Neural progenitor cell (in vitro differentiated cells): ENCODE data around the gene MELTF.

ENCODE experiments used
- CTCF ChIP-seq: fragments of 200-600 bp; sonication (generic); IDR thresholded peaks from 2 replicates; pipeline ENCODE4 v1.5.1; 2017; ENCODE audit warnings: antibody characterized with exemption, mild to moderate bottlenecking
- EZH2 ChIP-seq: fragments of 200-600 bp; sonication (generic); IDR thresholded peaks from 2 replicates; pipeline ENCODE4 v1.6.1; 2017; ENCODE audit warnings: antibody characterized with exemption, mild to moderate bottlenecking, moderate library complexity
- EZH2phosphoT487 ChIP-seq: fragments of 200-600 bp; sonication (generic); IDR thresholded peaks from 2 replicates; pipeline ENCODE4 v1.6.1; 2017; ENCODE audit warnings: antibody characterized with exemption

GRCh38 chr3:197027151-197027895 is 2.3 kb downstream of the MELTF start:
- TF ChIP-seq EZH2 (no peak), CTCF (no peak), EZH2phosphoT487 (no peak)
